ENCODE results near the gene GPR45.

DNA sequence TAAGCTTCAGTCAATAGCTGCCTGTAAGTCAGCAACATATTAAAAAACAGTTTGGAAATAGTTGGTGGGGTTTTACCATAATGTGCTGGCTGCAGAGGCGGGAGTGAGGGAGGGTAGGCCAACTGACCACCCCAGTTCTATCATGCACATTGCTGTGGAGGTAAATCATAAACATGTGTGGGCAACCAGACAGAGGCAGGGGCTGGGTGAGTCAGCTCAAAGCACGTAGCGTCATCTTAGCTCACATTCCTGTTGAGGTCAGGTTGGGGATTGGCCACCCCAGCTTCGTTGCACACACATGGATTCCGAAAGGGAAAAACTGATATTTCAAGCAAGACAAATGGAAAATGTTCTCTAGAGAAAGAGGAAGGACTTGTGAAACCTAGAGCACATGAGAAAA lies 19.5 kb downstream of the GPR45 start:
- TF ChIP-seq, protein P1, sequence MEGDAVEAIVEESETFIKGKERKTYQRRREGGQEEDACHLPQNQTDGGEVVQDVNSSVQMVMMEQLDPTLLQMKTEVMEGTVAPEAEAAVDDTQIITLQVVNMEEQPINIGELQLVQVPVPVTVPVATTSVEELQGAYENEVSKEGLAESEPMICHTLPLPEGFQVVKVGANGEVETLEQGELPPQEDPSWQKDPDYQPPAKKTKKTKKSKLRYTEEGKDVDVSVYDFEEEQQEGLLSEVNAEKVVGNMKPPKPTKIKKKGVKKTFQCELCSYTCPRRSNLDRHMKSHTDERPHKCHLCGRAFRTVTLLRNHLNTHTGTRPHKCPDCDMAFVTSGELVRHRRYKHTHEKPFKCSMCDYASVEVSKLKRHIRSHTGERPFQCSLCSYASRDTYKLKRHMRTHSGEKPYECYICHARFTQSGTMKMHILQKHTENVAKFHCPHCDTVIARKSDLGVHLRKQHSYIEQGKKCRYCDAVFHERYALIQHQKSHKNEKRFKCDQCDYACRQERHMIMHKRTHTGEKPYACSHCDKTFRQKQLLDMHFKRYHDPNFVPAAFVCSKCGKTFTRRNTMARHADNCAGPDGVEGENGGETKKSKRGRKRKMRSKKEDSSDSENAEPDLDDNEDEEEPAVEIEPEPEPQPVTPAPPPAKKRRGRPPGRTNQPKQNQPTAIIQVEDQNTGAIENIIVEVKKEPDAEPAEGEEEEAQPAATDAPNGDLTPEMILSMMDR (conservative IDR thresholded peaks at IDR 0.05; ENCODE audit: low read depth in 2 of 2): no peak
- TF ChIP-seq EZH2 (IDR thresholded peaks at IDR 0.05; ENCODE audit: low read depth, unreplicated experiment) (no peak), POLR2AphosphoS5 (IDR thresholded peaks at IDR 0.05; ENCODE audit: low read depth) (no peak), NANOG (IDR thresholded peaks at IDR 0.05; ENCODE audit: borderline replicate concordance) (no peak), ZNF114 (CRISPR knock-in tag; IDR thresholded peaks at IDR 0.05) (no peak), CREB1 (CRISPR knock-in tag; IDR thresholded peaks at IDR 0.05; ENCODE audit: low read depth) (no peak), REST (IDR thresholded peaks at IDR 0.05; ENCODE audit: unreplicated experiment) (no peak), EZH2phosphoT487 (IDR thresholded peaks at IDR 0.05; ENCODE audit: unreplicated experiment) (no peak), JUNB (IDR thresholded peaks at IDR 0.05; ENCODE audit: unreplicated experiment) (no peak)
- TF ChIP-seq, protein P2, sequence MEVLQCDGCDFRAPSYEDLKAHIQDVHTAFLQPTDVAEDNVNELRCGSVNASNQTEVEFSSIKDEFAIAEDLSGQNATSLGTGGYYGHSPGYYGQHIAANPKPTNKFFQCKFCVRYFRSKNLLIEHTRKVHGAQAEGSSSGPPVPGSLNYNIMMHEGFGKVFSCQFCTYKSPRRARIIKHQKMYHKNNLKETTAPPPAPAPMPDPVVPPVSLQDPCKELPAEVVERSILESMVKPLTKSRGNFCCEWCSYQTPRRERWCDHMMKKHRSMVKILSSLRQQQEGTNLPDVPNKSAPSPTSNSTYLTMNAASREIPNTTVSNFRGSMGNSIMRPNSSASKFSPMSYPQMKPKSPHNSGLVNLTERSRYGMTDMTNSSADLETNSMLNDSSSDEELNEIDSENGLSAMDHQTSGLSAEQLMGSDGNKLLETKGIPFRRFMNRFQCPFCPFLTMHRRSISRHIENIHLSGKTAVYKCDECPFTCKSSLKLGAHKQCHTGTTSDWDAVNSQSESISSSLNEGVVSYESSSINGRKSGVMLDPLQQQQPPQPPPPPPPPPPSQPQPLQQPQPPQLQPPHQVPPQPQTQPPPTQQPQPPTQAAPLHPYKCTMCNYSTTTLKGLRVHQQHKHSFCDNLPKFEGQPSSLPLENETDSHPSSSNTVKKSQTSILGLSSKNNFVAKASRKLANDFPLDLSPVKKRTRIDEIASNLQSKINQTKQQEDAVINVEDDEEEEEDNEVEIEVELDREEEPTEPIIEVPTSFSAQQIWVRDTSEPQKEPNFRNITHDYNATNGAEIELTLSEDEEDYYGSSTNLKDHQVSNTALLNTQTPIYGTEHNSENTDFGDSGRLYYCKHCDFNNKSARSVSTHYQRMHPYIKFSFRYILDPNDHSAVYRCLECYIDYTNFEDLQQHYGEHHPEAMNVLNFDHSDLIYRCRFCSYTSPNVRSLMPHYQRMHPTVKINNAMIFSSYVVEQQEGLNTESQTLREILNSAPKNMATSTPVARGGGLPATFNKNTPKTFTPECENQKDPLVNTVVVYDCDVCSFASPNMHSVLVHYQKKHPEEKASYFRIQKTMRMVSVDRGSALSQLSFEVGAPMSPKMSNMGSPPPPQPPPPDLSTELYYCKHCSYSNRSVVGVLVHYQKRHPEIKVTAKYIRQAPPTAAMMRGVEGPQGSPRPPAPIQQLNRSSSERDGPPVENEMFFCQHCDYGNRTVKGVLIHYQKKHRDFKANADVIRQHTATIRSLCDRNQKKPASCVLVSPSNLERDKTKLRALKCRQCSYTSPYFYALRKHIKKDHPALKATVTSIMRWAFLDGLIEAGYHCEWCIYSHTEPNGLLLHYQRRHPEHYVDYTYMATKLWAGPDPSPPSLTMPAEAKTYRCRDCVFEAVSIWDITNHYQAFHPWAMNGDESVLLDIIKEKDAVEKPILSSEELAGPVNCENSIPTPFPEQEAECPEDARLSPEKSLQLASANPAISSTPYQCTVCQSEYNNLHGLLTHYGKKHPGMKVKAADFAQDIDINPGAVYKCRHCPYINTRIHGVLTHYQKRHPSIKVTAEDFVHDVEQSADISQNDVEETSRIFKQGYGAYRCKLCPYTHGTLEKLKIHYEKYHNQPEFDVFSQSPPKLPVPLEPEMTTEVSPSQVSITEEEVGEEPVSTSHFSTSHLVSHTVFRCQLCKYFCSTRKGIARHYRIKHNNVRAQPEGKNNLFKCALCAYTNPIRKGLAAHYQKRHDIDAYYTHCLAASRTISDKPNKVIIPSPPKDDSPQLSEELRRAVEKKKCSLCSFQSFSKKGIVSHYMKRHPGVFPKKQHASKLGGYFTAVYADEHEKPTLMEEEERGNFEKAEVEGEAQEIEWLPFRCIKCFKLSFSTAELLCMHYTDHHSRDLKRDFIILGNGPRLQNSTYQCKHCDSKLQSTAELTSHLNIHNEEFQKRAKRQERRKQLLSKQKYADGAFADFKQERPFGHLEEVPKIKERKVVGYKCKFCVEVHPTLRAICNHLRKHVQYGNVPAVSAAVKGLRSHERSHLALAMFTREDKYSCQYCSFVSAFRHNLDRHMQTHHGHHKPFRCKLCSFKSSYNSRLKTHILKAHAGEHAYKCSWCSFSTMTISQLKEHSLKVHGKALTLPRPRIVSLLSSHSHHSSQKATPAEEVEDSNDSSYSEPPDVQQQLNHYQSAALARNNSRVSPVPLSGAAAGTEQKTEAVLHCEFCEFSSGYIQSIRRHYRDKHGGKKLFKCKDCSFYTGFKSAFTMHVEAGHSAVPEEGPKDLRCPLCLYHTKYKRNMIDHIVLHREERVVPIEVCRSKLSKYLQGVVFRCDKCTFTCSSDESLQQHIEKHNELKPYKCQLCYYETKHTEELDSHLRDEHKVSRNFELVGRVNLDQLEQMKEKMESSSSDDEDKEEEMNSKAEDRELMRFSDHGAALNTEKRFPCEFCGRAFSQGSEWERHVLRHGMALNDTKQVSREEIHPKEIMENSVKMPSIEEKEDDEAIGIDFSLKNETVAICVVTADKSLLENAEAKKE (CRISPR knock-in tag; IDR thresholded peaks at IDR 0.05): no peak

Measured in GM23338 (cell line).